Panc1 (cell line): ENCODE data around the gene NDRG4. TPM values are rescaled to one million over a fixed set of nuclear protein-coding genes. Genes with fewer than 3 reads are reported as not detected.

Source experiments
- ATAC-seq: fragments of 200-7000 bp; cut with Tn5 transposase; 2 replicates; pipeline ENCODE4 v1.9.1; 2020; ENCODE audit warnings: mild to moderate bottlenecking, moderate library complexity
- BruUV-seq: library from RNA; stranded (reverse); fragments of 400-500 nt; replicated peaks from 2 replicates; lab custom pipeline; 2021; lab: Mats Ljungman, UMichigan
- CTCF ChIA-PET: fragments of 300-600 bp; sonication (Branson Sonifier 250); formaldehyde crosslinking; loops from one replicate; lab custom pipeline; 2022; ENCODE audit warnings: antibody characterized with exemption; lab: Charles Lee
- POLR2A ChIA-PET: fragments of 300-600 bp; sonication (Branson Sonifier 250); formaldehyde crosslinking; loops from one replicate; lab custom pipeline; 2022; ENCODE audit warnings: antibody characterized with exemption; lab: Charles Lee
- DNase-seq: peaks from one replicate; pipeline ENCODE4 v3.0.0-alpha.2; 2010; ENCODE audit warnings: low read depth, low spot score
- H3K27ac ChIP-seq: 2 replicates; pipeline ENCODE4 v1.5.1; 2011; ENCODE audit warnings: mild to moderate bottlenecking, low read length, inconsistent platforms
- H3K27me3 ChIP-seq: fragments of 200-500 bp; sonication (Bioruptor generic); 2 replicates; pipeline ENCODE4 v1.6.0; 2014; ENCODE audit warnings: low read length, inconsistent platforms; ENCODE audit not compliant: control insufficient read depth, insufficient read depth
- H3K36me3 ChIP-seq: fragments of 200-500 bp; sonication (Bioruptor generic); 2 replicates; pipeline ENCODE4 v1.5.1; 2014; ENCODE audit warnings: inconsistent platforms, mild to moderate bottlenecking, low read length, moderate library complexity; ENCODE audit not compliant: control insufficient read depth, insufficient read depth
- H3K4me1 ChIP-seq: 2 replicates; pipeline ENCODE4 v1.5.1; 2011; ENCODE audit warnings: inconsistent platforms, mild to moderate bottlenecking, low read length, moderate library complexity; ENCODE audit not compliant: control insufficient read depth, insufficient read depth
- H3K4me3 ChIP-seq, 2 experiments: 2 replicates each; pipeline ENCODE4 v1.5.1; 2011 to 2012; ENCODE audit warnings: low read depth in 2 of 2, low read length in 2 of 2, mild to moderate bottlenecking in 2 of 2, inconsistent platforms in 1 of 2, moderate library complexity in 1 of 2
- H3K9me3 ChIP-seq: fragments of 200-500 bp; sonication (Bioruptor generic); 2 replicates; pipeline ENCODE4 v1.5.1; 2014; ENCODE audit warnings: low read depth, mild to moderate bottlenecking, inconsistent platforms, low read length, moderate library complexity; ENCODE audit not compliant: control insufficient read depth, insufficient read depth
- CTCF ChIP-seq: fragments of 450-650 bp; IDR thresholded peaks from 2 replicates; pipeline ENCODE4 v1.5.1; 2017; ENCODE audit warnings: mild to moderate bottlenecking
- POLR2AphosphoS5 ChIP-seq: IDR thresholded peaks from 2 replicates; pipeline ENCODE4 v1.6.1; 2012; ENCODE audit warnings: mild to moderate bottlenecking, low read depth, low read length, moderate library complexity
- REST ChIP-seq, 2 experiments: IDR thresholded peaks; 2 replicates each; pipeline ENCODE4 v1.6.1; 2011 to 2012; ENCODE audit warnings: low read depth in 2 of 2, control low read depth in 1 of 2, low read length in 1 of 2, mild to moderate bottlenecking in 1 of 2, moderate library complexity in 1 of 2; ENCODE audit not compliant: insufficient read depth in 1 of 2
- SIN3A ChIP-seq: IDR thresholded peaks from 2 replicates; pipeline ENCODE4 v1.6.1; 2012; ENCODE audit warnings: low read depth, mild to moderate bottlenecking, low read length, moderate library complexity, borderline replicate concordance; ENCODE audit not compliant: insufficient read depth
- TCF7L2 ChIP-seq: IDR thresholded peaks from 2 replicates; pipeline ENCODE4 v1.6.1; 2011; ENCODE audit warnings: mild to moderate bottlenecking, low read depth, low read length, inconsistent platforms
- in situ Hi-C: cut with HindIII; loops from 2 replicates; pipeline ENCODE4 v1.10.0; 2016; ENCODE audit warnings: low sequenced_read_pairs, low pct_unique_long_range_greater_than_20kb
- intact Hi-C: fragments of 100-400 bp; cut with micrococcal nuclease; formaldehyde crosslinking; loops from one replicate; pipeline ENCODE4 v1.10.0; 2022; ENCODE audit not compliant: unreplicated experiment
- total RNA-seq: library from RNA; stranded (reverse); gene quantifications from one replicate; pipeline ENCODE4 v1.2.1, GENCODE V29; 2021; ENCODE audit not compliant: unreplicated experiment

Gene NDRG4
- total RNA-seq, 1 experiment from 2014 or later = 5.1 TPM

- no peaks in the 10 kb centered on the region for H3K36me3 ChIP-seq
- ATAC-seq (no peak), DNase-seq (no peak)
- H3K4me1 ChIP-seq = no peaks in the 10 kb centered on the region
- no peak overlapping the region for H3K27ac ChIP-seq
- no peaks in the 10 kb centered on the region for H3K9me3 ChIP-seq
- ChIA-PET POLR2A (no interaction called here), CTCF (no interaction called here)
- no peaks in the 10 kb centered on the region for H3K27me3 ChIP-seq
- intact Hi-C loops (no loop called here), in situ Hi-C loops (no loop called here)
- TF ChIP-seq REST (IDR thresholded peaks at IDR 0.05; ENCODE audit: insufficient read depth in 1 of 2, low read depth in 2 of 2, low read length in 1 of 2) (no peak), SIN3A (no peak), CTCF (no peak), POLR2AphosphoS5 (no peak)
- H3K4me3 ChIP-seq = no peak overlapping the region
- BruUV-seq = no TSS peak
These were observed 32.0 kb upstream of the NDRG4 start for GRCh38 chr16:58467905-58468304.

DNA sequence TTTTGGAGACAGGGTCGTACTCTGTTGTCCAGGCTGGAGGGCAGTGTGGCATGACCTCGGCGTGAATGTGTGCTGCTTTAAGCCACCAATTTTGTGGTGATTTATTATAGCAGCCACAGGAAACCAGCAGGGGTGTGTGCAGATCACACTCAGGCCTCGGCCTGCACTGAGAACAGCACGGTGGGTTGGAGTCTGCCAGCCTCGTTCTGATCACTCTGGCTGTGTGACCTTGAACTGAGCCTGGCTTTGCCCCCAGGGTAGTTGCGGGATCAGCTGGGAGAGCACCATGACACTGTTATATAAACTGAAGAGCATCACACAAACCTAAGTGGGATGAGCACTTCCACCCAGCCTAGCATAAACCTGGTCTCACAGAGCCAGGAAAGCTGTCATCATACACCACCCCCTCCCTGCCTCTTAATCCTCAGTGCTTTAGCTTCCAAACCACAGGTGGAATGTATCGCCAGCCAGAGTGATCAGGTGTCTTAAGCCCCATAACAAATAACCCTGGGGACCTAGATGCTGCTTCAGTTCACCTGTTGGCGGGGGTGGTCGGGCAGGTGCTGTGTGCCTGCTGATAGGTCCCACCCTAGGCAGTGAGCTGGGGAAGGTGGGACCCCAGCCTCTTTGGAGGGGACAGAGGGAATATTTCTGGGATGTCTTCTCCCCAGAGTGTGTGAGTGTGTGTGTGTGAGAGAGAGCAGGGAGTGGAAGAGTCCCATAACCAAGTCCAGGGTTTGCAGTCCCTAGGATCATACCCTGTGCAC lies 28.6 kb upstream of the NDRG4 start:
- no peaks in the 10 kb centered on the region for H3K27me3 ChIP-seq
- H3K4me3 ChIP-seq = no peak overlapping the region
- TF ChIP-seq REST (IDR thresholded peaks at IDR 0.05; ENCODE audit: insufficient read depth in 1 of 2, low read depth in 2 of 2, low read length in 1 of 2) (no peak), TCF7L2 (no peak), CTCF (no peak), SIN3A (no peak), POLR2AphosphoS5 (no peak)
- ChIA-PET CTCF (no interaction called here), POLR2A (no interaction called here)
- no peaks in the 10 kb centered on the region for H3K9me3 ChIP-seq
- no TSS peak for BruUV-seq
- in situ Hi-C loops (no loop called here), intact Hi-C loops (no loop called here)
- DNase-seq = no peak
- no peaks in the 10 kb centered on the region for H3K36me3 ChIP-seq
- no peaks in the 10 kb centered on the region for H3K4me1 ChIP-seq
- no peak for ATAC-seq
- H3K27ac ChIP-seq = no peak overlapping the region
